OCI-LY3 (cell line): ENCODE results near the gene RTL9.

Experiments used
- EZH2phosphoT487 ChIP-seq: fragments of 200-600 bp; shearing (Covaris generic); IDR thresholded peaks from 2 replicates; pipeline ENCODE4 v1.6.1; 2018; ENCODE audit warnings: antibody characterized with exemption, mixed run types, low read depth
- TF ChIP-seq, protein P1 (sequence below): fragments of 200-600, 300-600 bp; sonication (generic); IDR thresholded peaks from 2 replicates; pipeline ENCODE4 v1.5.1; 2014; ENCODE audit warnings: antibody characterized with exemption, low read length, low read depth

DNA sequence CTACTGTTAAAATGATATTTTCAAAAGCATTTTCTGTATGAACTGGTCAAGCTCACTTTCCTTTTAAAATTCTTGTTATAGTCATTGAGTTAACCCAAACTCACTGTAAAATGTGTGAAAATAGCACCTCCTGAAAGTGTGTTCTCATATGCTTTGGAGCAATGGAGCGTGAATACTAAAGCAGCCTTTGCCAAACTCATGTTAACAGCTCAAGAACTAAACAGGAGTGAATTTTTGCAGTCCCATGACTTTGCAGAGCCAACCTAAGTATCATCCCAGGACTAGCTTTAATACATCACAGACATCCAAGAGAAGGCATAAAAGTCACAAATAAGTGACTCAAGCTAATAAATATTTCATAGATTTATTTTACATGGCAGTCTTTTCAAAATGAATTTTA is 43.1 kb upstream of the RTL9 start:
- TF ChIP-seq, protein P1, sequence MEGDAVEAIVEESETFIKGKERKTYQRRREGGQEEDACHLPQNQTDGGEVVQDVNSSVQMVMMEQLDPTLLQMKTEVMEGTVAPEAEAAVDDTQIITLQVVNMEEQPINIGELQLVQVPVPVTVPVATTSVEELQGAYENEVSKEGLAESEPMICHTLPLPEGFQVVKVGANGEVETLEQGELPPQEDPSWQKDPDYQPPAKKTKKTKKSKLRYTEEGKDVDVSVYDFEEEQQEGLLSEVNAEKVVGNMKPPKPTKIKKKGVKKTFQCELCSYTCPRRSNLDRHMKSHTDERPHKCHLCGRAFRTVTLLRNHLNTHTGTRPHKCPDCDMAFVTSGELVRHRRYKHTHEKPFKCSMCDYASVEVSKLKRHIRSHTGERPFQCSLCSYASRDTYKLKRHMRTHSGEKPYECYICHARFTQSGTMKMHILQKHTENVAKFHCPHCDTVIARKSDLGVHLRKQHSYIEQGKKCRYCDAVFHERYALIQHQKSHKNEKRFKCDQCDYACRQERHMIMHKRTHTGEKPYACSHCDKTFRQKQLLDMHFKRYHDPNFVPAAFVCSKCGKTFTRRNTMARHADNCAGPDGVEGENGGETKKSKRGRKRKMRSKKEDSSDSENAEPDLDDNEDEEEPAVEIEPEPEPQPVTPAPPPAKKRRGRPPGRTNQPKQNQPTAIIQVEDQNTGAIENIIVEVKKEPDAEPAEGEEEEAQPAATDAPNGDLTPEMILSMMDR: no peak
- TF ChIP-seq EZH2phosphoT487: no peak
